Measurements from ENCODE around the gene LYZL6.

LYZL6 gene

DNA sequence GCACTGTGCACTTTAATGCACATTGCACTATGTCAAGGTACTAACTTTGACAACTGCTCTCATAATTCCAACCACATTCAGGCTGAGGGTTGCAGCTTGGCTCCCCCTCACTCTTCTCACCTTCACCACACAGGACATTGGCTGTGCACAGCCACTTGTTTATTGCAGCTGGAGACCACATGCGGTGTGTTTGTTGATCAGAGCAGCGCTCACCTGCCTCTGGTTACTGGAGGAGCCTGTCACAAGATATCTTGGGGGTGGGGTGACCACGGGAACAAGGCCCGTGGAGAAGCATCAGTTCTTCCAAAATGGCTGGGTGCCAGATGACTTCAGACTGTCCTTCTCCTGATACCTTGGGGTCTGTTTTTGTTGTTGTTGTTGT is 52.7 kb downstream of the LYZL6 start:
- TF ChIP-seq, protein P1, sequence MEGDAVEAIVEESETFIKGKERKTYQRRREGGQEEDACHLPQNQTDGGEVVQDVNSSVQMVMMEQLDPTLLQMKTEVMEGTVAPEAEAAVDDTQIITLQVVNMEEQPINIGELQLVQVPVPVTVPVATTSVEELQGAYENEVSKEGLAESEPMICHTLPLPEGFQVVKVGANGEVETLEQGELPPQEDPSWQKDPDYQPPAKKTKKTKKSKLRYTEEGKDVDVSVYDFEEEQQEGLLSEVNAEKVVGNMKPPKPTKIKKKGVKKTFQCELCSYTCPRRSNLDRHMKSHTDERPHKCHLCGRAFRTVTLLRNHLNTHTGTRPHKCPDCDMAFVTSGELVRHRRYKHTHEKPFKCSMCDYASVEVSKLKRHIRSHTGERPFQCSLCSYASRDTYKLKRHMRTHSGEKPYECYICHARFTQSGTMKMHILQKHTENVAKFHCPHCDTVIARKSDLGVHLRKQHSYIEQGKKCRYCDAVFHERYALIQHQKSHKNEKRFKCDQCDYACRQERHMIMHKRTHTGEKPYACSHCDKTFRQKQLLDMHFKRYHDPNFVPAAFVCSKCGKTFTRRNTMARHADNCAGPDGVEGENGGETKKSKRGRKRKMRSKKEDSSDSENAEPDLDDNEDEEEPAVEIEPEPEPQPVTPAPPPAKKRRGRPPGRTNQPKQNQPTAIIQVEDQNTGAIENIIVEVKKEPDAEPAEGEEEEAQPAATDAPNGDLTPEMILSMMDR (IDR thresholded peaks at IDR 0.05; ENCODE audit: low read depth, low read length): no peak
- H3K4me3 ChIP-seq (ENCODE audit: low read depth, low read length): no peak overlapping the region

DNA sequence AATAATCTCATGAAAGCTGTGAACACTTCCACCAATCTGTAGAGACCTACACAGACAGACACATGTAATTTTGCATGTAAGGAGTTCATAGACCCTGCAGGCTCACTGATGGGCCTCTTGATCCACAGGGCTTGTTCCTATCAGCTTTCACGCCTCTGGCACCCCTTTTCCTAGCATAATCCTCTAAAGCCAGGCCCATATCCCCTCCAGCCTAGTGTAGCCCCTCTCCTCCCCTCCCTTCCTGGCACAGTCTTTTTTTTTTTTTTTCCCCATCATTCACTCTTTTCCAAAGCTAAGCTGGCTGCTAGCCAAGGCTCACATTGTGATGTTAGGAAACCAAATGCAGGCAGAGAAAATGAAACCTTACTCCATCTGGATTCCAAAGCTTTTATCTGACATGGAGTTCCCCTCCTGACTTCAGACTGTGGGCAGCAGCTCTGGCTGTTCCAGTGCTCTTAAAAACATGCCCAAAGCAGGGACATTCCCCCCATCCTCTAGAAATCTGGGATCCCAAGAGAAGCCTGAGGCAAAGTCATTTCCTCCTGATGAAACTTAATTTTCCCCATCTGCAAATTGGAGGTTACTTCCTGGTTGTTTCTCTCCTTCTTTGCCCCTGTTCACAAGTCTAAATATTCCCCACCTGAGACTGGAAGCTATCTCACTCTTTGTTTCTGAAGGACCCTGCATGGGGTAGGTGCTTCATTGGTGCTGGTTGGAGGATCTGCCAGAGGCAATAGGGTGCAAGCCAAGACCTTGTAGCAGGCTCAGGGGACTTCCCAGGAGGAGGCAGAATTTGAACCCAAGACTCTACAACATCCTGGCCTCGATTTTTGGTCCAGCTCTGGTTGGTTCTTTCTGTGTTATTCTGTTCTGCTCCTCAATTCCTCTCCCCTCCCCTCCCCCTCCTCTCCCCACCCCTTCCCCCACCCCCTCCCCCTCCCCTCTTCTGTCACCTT is 53.4 kb downstream of the LYZL6 start:
- H3K4me3 ChIP-seq (ENCODE audit: low read depth, low read length): no peak overlapping the region

DNA sequence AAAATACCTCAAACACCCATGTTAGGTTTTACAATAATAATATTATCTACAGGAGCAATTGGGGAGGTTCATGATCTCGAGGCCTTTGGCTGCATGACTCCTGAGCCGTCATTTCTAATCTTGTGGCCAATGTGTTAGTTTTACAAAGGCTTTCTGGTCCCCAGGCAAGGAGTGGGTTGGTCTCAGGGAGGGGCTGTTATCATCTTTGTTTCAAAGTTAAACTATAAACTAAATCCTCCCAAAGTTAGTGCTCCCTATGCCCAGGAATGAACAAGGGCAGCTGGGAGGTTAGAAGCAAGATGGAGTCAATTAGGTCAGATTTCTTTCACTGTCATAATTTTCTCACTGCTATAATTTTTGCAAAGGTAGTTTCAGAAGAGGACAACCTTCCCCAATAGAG is 54.3 kb downstream of the LYZL6 start:
- TF ChIP-seq, protein P1 (IDR thresholded peaks at IDR 0.05; ENCODE audit: low read depth, low read length): no peak
- no peak overlapping the region for H3K4me3 ChIP-seq (ENCODE audit: low read depth, low read length)

More for the DNA sequence above, 53.4 kb downstream of the LYZL6 start:
- TF ChIP-seq, protein P1 (IDR thresholded peaks at IDR 0.05; ENCODE audit: low read depth, low read length): no peak

Data from WI38 (cell line).